ENCODE data around the gene MELTF.

DNA sequence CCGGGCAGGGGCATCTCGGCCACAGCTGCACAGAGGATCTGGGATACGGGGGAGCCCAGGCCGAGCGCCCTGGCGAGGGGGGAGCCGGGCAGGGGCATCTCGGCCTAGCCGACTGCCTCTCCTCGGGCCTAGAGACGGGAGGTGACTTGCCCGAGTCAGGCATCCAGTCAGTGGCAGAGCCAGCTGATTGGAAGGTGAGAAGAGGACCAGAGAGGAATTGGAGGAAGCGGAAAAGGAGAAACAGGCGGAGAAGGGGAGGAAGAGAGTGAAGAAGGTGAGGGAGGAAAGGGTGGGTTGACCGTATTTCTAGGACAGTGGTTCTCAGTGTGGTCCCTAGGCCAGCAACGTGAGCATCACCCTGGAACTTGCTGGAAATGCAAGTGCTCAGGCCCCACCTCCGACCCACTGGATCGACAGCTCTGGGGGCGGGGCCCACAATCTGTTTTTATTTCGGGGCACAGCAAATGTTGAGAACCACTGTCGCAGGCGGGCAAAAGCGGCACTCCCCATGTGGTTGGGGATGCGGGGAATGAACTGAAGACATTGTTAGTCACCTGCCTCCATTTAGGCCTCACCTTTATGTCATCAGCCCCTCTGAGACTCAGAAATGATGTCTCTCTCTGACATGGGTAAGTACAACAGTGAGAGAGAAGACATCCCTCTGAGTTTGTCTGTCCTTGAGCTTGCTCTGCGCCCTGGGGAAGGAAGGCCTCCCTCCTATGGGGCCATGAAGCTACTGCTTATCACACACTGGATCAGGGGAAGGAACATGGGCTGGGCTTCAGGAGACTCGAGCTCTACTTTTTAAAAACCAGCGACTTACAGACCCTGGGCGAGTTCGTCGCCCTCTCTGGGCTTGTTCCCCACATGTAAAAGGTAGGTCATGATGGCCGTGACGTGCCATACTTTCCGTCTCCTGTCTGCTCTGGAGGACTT, 1.0 kb upstream of the MELTF start:
- TF ChIP-seq POLR2AphosphoS5 (IDR thresholded peaks at IDR 0.05; ENCODE audit: low read depth, low read length) (no peak), FOXP2 (optimal IDR thresholded peaks at IDR 0.05; ENCODE audit: borderline replicate concordance, extremely low read depth, extremely low read length, insufficient read depth) (no peak), TAF1 (IDR thresholded peaks at IDR 0.05; ENCODE audit: borderline replicate concordance, insufficient read depth, low read length) (no peak)
- TF ChIP-seq, protein P1, sequence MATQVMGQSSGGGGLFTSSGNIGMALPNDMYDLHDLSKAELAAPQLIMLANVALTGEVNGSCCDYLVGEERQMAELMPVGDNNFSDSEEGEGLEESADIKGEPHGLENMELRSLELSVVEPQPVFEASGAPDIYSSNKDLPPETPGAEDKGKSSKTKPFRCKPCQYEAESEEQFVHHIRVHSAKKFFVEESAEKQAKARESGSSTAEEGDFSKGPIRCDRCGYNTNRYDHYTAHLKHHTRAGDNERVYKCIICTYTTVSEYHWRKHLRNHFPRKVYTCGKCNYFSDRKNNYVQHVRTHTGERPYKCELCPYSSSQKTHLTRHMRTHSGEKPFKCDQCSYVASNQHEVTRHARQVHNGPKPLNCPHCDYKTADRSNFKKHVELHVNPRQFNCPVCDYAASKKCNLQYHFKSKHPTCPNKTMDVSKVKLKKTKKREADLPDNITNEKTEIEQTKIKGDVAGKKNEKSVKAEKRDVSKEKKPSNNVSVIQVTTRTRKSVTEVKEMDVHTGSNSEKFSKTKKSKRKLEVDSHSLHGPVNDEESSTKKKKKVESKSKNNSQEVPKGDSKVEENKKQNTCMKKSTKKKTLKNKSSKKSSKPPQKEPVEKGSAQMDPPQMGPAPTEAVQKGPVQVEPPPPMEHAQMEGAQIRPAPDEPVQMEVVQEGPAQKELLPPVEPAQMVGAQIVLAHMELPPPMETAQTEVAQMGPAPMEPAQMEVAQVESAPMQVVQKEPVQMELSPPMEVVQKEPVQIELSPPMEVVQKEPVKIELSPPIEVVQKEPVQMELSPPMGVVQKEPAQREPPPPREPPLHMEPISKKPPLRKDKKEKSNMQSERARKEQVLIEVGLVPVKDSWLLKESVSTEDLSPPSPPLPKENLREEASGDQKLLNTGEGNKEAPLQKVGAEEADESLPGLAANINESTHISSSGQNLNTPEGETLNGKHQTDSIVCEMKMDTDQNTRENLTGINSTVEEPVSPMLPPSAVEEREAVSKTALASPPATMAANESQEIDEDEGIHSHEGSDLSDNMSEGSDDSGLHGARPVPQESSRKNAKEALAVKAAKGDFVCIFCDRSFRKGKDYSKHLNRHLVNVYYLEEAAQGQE (IDR thresholded peaks at IDR 0.05; ENCODE audit: insufficient read depth in 1 of 2, low read depth in 2 of 2, low read length in 2 of 2), result no peak
